K562 (cell line): ENCODE results near the gene LMO2. TPM values are rescaled to one million over a fixed set of nuclear protein-coding genes. Genes with fewer than 3 reads are reported as not detected.

Source experiments
- CCAR2 ChIP-seq: fragments of 200-400 bp; formaldehyde crosslinking; IDR thresholded peaks from 2 replicates; pipeline ENCODE4 v1.6.1; 2017; ENCODE audit warnings: mild to moderate bottlenecking, low read depth, low read length
- CLOCK ChIP-seq: fragments of 250-450 bp; sonication (Bioruptor Pico); IDR thresholded peaks from 2 replicates; pipeline ENCODE4 v1.4.0; 2020; ENCODE audit warnings: mild to moderate bottlenecking, moderate library complexity, borderline replicate concordance
- ELF1 ChIP-seq: fragments of 200-800 bp; sonication (Bioruptor generic); IDR thresholded peaks from 2 replicates; pipeline ENCODE4 v1.6.1; 2016; ENCODE audit warnings: missing genetic modification characterization, missing compliant biosample characterization
- HNRNPUL1 ChIP-seq: fragments of 200-400 bp; formaldehyde crosslinking; IDR thresholded peaks from 2 replicates; pipeline ENCODE4 v1.6.1; 2017; ENCODE audit warnings: low read length
- JUN ChIP-seq, 2 experiments: sonication (generic) in 1 of 2; formaldehyde crosslinking in 1 of 2; IDR thresholded peaks; 2 replicates each; pipeline versions ENCODE4 v1.6.1 to v1.8.0; 2012 to 2022; ENCODE audit warnings: borderline replicate concordance in 2 of 2, mild to moderate bottlenecking in 2 of 2, improper control_type of control experiment in 1 of 2, low read depth in 1 of 2, low read length in 1 of 2, missing genetic modification reagents in 1 of 2
- LEF1 ChIP-seq: fragments of 450-650 bp; IDR thresholded peaks from 2 replicates; pipeline ENCODE4 v1.6.1; 2016; ENCODE audit warnings: mild to moderate bottlenecking
- MAZ ChIP-seq, 2 experiments: fragments of 450-650 bp in 1 of 2; sonication (generic) in 1 of 2; formaldehyde crosslinking; IDR thresholded peaks in 1 of 2; conservative IDR thresholded peaks in 1 of 2; 2 replicates each; pipeline versions ENCODE4 v1.4.0 to v1.5.0; 2020; ENCODE audit warnings: mild to moderate bottlenecking in 1 of 2, missing genetic modification reagents in 1 of 2
- MTA1 ChIP-seq: fragments of 450-650 bp; IDR thresholded peaks from 2 replicates; pipeline ENCODE4 v1.6.1; 2017; ENCODE audit warnings: borderline replicate concordance
- MTA2 ChIP-seq: fragments of 450-650 bp; IDR thresholded peaks from 2 replicates; pipeline ENCODE4 v1.6.1; 2016; ENCODE audit warnings: low read depth
- MXI1 ChIP-seq: IDR thresholded peaks from 2 replicates; pipeline ENCODE4 v1.6.1; 2011; ENCODE audit warnings: low read depth, mild to moderate bottlenecking, improper control_type of control experiment, low read length
- NR3C1 ChIP-seq: sonication (generic); formaldehyde crosslinking; IDR thresholded peaks from 2 replicates; pipeline ENCODE4 v1.8.1; 2022; ENCODE audit warnings: missing genetic modification reagents
- PTTG1 ChIP-seq: fragments of 450-650 bp; IDR thresholded peaks from 2 replicates; pipeline ENCODE4 v1.6.1; 2016; ENCODE audit warnings: low read depth, mild to moderate bottlenecking, missing genetic modification characterization, missing compliant biosample characterization
- RAD51 ChIP-seq: fragments of 450-650 bp; IDR thresholded peaks from 2 replicates; pipeline ENCODE4 v1.7.1; 2016; ENCODE audit warnings: low read depth, mild to moderate bottlenecking, borderline replicate concordance
- SMAD4 ChIP-seq: fragments of 250-450 bp; sonication (Bioruptor Pico); conservative IDR thresholded peaks from 2 replicates; pipeline ENCODE4 v1.8.0; 2021; ENCODE audit warnings: inconsistent platforms, mild to moderate bottlenecking, moderate library complexity
- SMARCA4 ChIP-seq: fragments of 450-650 bp; IDR thresholded peaks from 2 replicates; pipeline ENCODE4 v1.6.1; 2016
- SP1 ChIP-seq: sonication (generic); formaldehyde crosslinking; IDR thresholded peaks from 2 replicates; pipeline ENCODE4 v1.8.1; 2022; ENCODE audit warnings: mild to moderate bottlenecking, missing genetic modification reagents
- TAF1 ChIP-seq: IDR thresholded peaks from 2 replicates; pipeline ENCODE4 v1.6.1; 2011; ENCODE audit warnings: mild to moderate bottlenecking, low read length, moderate library complexity; ENCODE audit not compliant: insufficient read depth, control insufficient read depth, severe bottlenecking; ENCODE audit errors: extremely low read depth
- XRCC5 ChIP-seq: fragments of 200-400 bp; formaldehyde crosslinking; IDR thresholded peaks from 2 replicates; pipeline ENCODE4 v1.6.1; 2017; ENCODE audit warnings: low read depth, mild to moderate bottlenecking, low read length
- ZNF134 ChIP-seq: fragments of 250-450 bp; sonication (Bioruptor Pico); conservative IDR thresholded peaks from 2 replicates; pipeline ENCODE4 v1.4.0; 2020
- ZNF584 ChIP-seq: fragments of 200-800 bp; sonication (Bioruptor generic); IDR thresholded peaks from 2 replicates; pipeline ENCODE4 v1.6.1; 2016; ENCODE audit warnings: low read depth, mild to moderate bottlenecking, missing genetic modification characterization, missing compliant biosample characterization
- ZNF76 ChIP-seq: fragments of 250-450 bp; sonication (Bioruptor Pico); IDR thresholded peaks from 2 replicates; pipeline ENCODE4 v1.4.0; 2020; ENCODE audit warnings: mild to moderate bottlenecking, moderate library complexity, borderline replicate concordance
- ZNF79 ChIP-seq: fragments of 250-450 bp; sonication (Bioruptor Pico); IDR thresholded peaks from 2 replicates; pipeline ENCODE4 v1.4.0; 2020; ENCODE audit warnings: low read depth, mild to moderate bottlenecking, moderate library complexity
- polyA plus RNA-seq, 8 experiments: library from polyadenylated mRNA; depleted of rRNA in 4 of 8; stranded (reverse) in 5 of 8; unstranded in 3 of 8; fragments of >200 nt; fragmentation: Nextera tagmentation in 2 of 8; fragmentation: Illumina TruSeq in 1 of 8; extraction: Ambion mirVana in 2 of 8; extraction: Trizol in 1 of 8; gene quantifications; 2 replicates each; pipeline versions ENCODE4 v1.2.1 to v1.2.3, GENCODE V29; 2011 to 2014; ENCODE audit warnings: inconsistent platforms in 1 of 8, missing spikeins in 1 of 8
- total RNA-seq, 7 experiments: library from RNA; depleted of rRNA in 6 of 7; stranded (reverse); fragments of >200 nt in 6 of 7; fragmentation: Illumina TruSeq in 2 of 7; extraction: Trizol in 2 of 7; gene quantifications; 2 replicates each; pipeline versions ENCODE4 v1.2.1 to v1.2.3, GENCODE V29; 2011 to 2021; ENCODE audit warnings: low replicate concordance in 1 of 7
- TF ChIP-seq, protein P1 (sequence below): fragments of 250-450 bp; sonication (Bioruptor Pico); IDR thresholded peaks from 2 replicates; pipeline ENCODE4 v1.8.0; 2022; ENCODE audit warnings: moderate library complexity, mild to moderate bottlenecking, inconsistent platforms
- TF ChIP-seq, protein P2 (sequence below), 2 experiments: fragments of 250-450 bp in 1 of 2; fragments of 450-650 bp in 1 of 2; sonication (Bioruptor Pico) in 1 of 2; IDR thresholded peaks; 2 replicates each; pipeline versions ENCODE4 v1.6.1 to v1.8.0; 2016 to 2021; ENCODE audit warnings: mild to moderate bottlenecking in 2 of 2, moderate library complexity in 2 of 2, missing compliant biosample characterization in 1 of 2, missing genetic modification characterization in 1 of 2

LMO2 gene
- total and polyA plus RNA-seq, 9 of the 15 experiments (the other 6 are each of a cell fraction or from before 2014, with no cell fraction given) = 6.9 to 126 (median 91.5) TPM

DNA sequence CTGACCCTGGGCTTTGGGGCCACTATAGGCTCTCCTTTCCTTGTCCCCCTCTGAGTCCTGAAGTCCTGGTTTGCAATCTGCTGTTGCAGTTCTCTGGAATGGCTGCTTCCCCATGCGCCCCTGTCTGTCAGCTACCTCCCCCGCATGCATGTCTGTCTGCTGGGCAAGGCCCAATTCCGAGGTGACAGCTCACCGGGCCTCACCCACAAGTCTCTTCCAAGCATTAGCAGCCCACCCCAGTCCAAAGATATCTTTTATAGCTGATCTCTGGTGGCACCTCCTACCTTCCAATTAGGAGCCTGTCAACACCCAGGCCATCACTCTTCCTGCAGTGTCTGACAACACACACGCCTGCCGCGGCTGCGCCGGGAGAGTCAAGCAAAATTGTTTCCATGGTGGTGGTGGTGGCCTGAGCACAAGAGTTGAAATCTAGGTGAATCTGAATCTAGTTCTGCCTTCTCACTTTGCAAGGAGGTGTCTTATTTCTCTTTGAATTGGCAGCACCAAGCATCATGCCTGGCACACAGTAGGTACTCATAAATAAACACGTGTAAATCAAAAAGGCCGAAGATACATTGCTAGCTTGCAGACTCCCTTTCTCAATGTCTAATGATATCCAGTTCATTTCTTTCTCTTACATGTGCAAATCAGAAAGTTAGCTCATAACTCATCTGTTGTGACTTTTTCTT, 1.2 kb upstream of the LMO2 start (continued):
- TF ChIP-seq JUN (IDR thresholded peaks at IDR 0.05; ENCODE audit: borderline replicate concordance, low read depth, low read length) (peak; percentile 52; the same call in 1 of the 2 replicates), JUN (CRISPR knock-in tag; IDR thresholded peaks at IDR 0.05; ENCODE audit: borderline replicate concordance) (no peak), ELF1 (tag) (no peak), SP1 (CRISPR knock-in tag) (no peak), HNRNPUL1 (no peak), LEF1 (peak; percentile 53; the same call in 1 of the 2 replicates), ZNF134 (no peak), XRCC5 (peak; percentile 22; the same call in 1 of the 2 replicates), ZNF79 (CRISPR knock-in tag) (0 out of 2 replicates have a peak, but pooled peaks have one; percentile 8), SMARCA4 (peak; percentile 56), MTA1 (peak; percentile 49; the same call in 1 of the 2 replicates), PTTG1 (tag) (no peak), CLOCK (CRISPR knock-in tag) (no peak), ZNF584 (no peak), MXI1 (no peak), TAF1 (peak; percentile 19), ZNF76 (CRISPR knock-in tag) (no peak), NR3C1 (no peak), SMAD4 (peak; percentile 96), MTA2 (0 out of 2 replicates have a peak, but pooled peaks have one; percentile 52), MAZ (CRISPR knock-in tag; conservative IDR thresholded peaks at IDR 0.05 in 1 of 2, IDR thresholded peaks at IDR 0.05 in 1 of 2) (peak in 1 of 2 experiments; percentile 6; a peak in 1 of 4 replicates), CCAR2 (no peak), RAD51 (no peak)
- TF ChIP-seq, protein P1, sequence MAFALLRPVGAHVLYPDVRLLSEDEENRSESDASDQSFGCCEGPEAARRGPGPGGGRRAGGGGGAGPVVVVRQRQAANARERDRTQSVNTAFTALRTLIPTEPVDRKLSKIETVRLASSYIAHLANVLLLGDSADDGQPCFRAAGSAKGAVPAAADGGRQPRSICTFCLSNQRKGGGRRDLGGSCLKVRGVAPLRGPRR = 0 out of 2 replicates have a peak, but pooled peaks have one; percentile 17
- TF ChIP-seq, protein P2, sequence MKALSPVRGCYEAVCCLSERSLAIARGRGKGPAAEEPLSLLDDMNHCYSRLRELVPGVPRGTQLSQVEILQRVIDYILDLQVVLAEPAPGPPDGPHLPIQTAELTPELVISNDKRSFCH (CRISPR knock-in tag; IDR thresholded peaks at IDR 0.05) = no peak
- TF ChIP-seq, protein P2 (tag; IDR thresholded peaks at IDR 0.05) = peak; percentile 42
